Activated naive CD8-positive, alpha-beta T cell treated with anti-CD3 and anti-CD28 coated beads, Interleukin-2, amount 50 U/mL, for 24 hours (primary cell): ENCODE results near the gene EIF2B2.

Experiments
- ATAC-seq: fragments of 150-1000 bp; cut with Tn5 transposase; one replicate; pipeline ENCODE4 v1.10.0; 2021
- DNase-seq: peaks from one replicate; pipeline ENCODE4 v3.0.0; 2021
- H3K27ac Mint-ChIP-seq: one replicate; pipeline ENCODE4 v1.8.0; 2021; ENCODE audit warnings: mild to moderate bottlenecking, mixed read lengths
- H3K27me3 Mint-ChIP-seq: one replicate; pipeline ENCODE4 v1.8.0; 2021; ENCODE audit warnings: mixed read lengths
- H3K36me3 Mint-ChIP-seq: one replicate; pipeline ENCODE4 v1.8.0; 2021; ENCODE audit warnings: low read depth, mixed read lengths
- H3K4me1 Mint-ChIP-seq: one replicate; pipeline ENCODE4 v1.8.0; 2021; ENCODE audit warnings: mixed read lengths
- H3K4me3 Mint-ChIP-seq: one replicate; pipeline ENCODE4 v1.8.0; 2021; ENCODE audit warnings: mild to moderate bottlenecking, moderate library complexity, mixed read lengths
- H3K9me3 Mint-ChIP-seq: one replicate; pipeline ENCODE4 v1.8.0; 2021; ENCODE audit warnings: mixed read lengths

EIF2B2 gene

GRCh38 chr14:75001261-75001660 is 1.5 kb upstream of the EIF2B2 start:
- no peak overlapping the region for H3K27ac Mint-ChIP-seq

GRCh38 chr14:75001899-75002298 is 822 bp upstream of the EIF2B2 start:
- Mint-ChIP-seq H3K27me3 (no peaks in the 10 kb centered on the region), H3K4me3 (peak overlapping the region; percentile 97)
- no peak for DNase-seq

More at GRCh38 chr14:75001261-75001660, 1.5 kb upstream of the EIF2B2 start:
- Mint-ChIP-seq H3K4me3 (no peak overlapping the region), H3K27me3 (no peaks in the 10 kb centered on the region), H3K4me1 (peaks cover 31% of the 10 kb centered on the region), H3K9me3 (peaks cover 4% of the 10 kb centered on the region), H3K36me3 (peaks cover 18% of the 10 kb centered on the region)
- ATAC-seq, result no peak
- DNase-seq, result no peak

GRCh38 chr14:75003250-75004027 is 718 bp downstream of the EIF2B2 start:
- Mint-ChIP-seq H3K4me1 (peaks cover 34% of the 10 kb centered on the region), H3K36me3 (peaks cover 37% of the 10 kb centered on the region), H3K9me3 (peaks cover 4% of the 10 kb centered on the region), H3K27ac (peak overlapping the region; percentile 86), H3K4me3 (peak overlapping the region; percentile 97), H3K27me3 (no peaks in the 10 kb centered on the region)
- ATAC-seq, result no peak
- DNase-seq, result no peak

More at GRCh38 chr14:75001899-75002298, 822 bp upstream of the EIF2B2 start:
- Mint-ChIP-seq H3K4me1 (peaks cover 33% of the 10 kb centered on the region), H3K9me3 (peaks cover 4% of the 10 kb centered on the region), H3K36me3 (peaks cover 25% of the 10 kb centered on the region), H3K27ac (peak overlapping the region; percentile 86)
- no peak for ATAC-seq

- no peak overlapping the region for H3K27ac Mint-ChIP-seq
- peaks cover 4% of the 10 kb centered on the region for H3K9me3 Mint-ChIP-seq
- H3K27me3 Mint-ChIP-seq, result no peaks in the 10 kb centered on the region
- no peak for DNase-seq
- peaks cover 40% of the 10 kb centered on the region for H3K4me1 Mint-ChIP-seq
- no peak overlapping the region for H3K4me3 Mint-ChIP-seq
- ATAC-seq, result no peak
- peaks cover 52% of the 10 kb centered on the region for H3K36me3 Mint-ChIP-seq
Observed at GRCh38 chr14:75005357-75005756, 2.6 kb downstream of the EIF2B2 start.

GRCh38 chr14:75009176-75009575 is 6.5 kb downstream of the EIF2B2 start:
- no peak for ATAC-seq
- DNase-seq, result no peak
- no peak overlapping the region for H3K4me3 Mint-ChIP-seq
- H3K27me3 Mint-ChIP-seq, result no peaks in the 10 kb centered on the region
- H3K4me1 Mint-ChIP-seq, result peaks cover 48% of the 10 kb centered on the region
- H3K9me3 Mint-ChIP-seq, result no peaks in the 10 kb centered on the region
- H3K36me3 Mint-ChIP-seq, result peaks cover 67% of the 10 kb centered on the region
- peak overlapping the region; percentile 2 for H3K27ac Mint-ChIP-seq

GRCh38 chr14:75010472-75011093 is 7.9 kb downstream of the EIF2B2 start:
- peak overlapping the region; percentile 92 for H3K27ac Mint-ChIP-seq
- no peaks in the 10 kb centered on the region for H3K9me3 Mint-ChIP-seq
- peaks cover 36% of the 10 kb centered on the region for H3K4me1 Mint-ChIP-seq
- peaks cover 61% of the 10 kb centered on the region for H3K36me3 Mint-ChIP-seq
- no peak overlapping the region for H3K4me3 Mint-ChIP-seq
- DNase-seq, result no peak
- no peak for ATAC-seq
- H3K27me3 Mint-ChIP-seq, result no peaks in the 10 kb centered on the region

- H3K4me1 Mint-ChIP-seq, result peaks cover 33% of the 10 kb centered on the region
- DNase-seq, result peak; percentile 35
- H3K27ac Mint-ChIP-seq, result peak overlapping the region; percentile 92
- no peaks in the 10 kb centered on the region for H3K9me3 Mint-ChIP-seq
- peaks cover 59% of the 10 kb centered on the region for H3K36me3 Mint-ChIP-seq
- ATAC-seq, result peak; percentile 99
- H3K27me3 Mint-ChIP-seq, result no peaks in the 10 kb centered on the region
- H3K4me3 Mint-ChIP-seq, result peak overlapping the region; percentile 33
Observed at GRCh38 chr14:75011356-75011994, 8.8 kb downstream of the EIF2B2 start.

- no peaks in the 10 kb centered on the region for H3K9me3 Mint-ChIP-seq
- H3K36me3 Mint-ChIP-seq, result peaks cover 53% of the 10 kb centered on the region
- DNase-seq (no peak), ATAC-seq (no peak)
- no peak overlapping the region for H3K4me3 Mint-ChIP-seq
- no peaks in the 10 kb centered on the region for H3K27me3 Mint-ChIP-seq
- peaks cover 29% of the 10 kb centered on the region for H3K4me1 Mint-ChIP-seq
- no peak overlapping the region for H3K27ac Mint-ChIP-seq
Observed at GRCh38 chr14:75013290-75013689, 10.6 kb downstream of the EIF2B2 start.

- Mint-ChIP-seq H3K36me3 (peaks cover 50% of the 10 kb centered on the region), H3K27ac (no peak overlapping the region), H3K4me1 (peaks cover 22% of the 10 kb centered on the region), H3K9me3 (no peaks in the 10 kb centered on the region), H3K4me3 (no peak overlapping the region), H3K27me3 (no peaks in the 10 kb centered on the region)
- DNase-seq, result no peak
- ATAC-seq, result no peak
Observed at GRCh38 chr14:75015496-75015895, 12.8 kb downstream of the EIF2B2 start.

GRCh38 chr14:75016815-75017214 is 14.1 kb downstream of the EIF2B2 start:
- Mint-ChIP-seq H3K4me1 (peaks cover 9% of the 10 kb centered on the region), H3K27ac (no peak overlapping the region), H3K27me3 (no peaks in the 10 kb centered on the region), H3K4me3 (no peak overlapping the region), H3K9me3 (no peaks in the 10 kb centered on the region), H3K36me3 (peaks cover 51% of the 10 kb centered on the region)
- no peak for DNase-seq
- ATAC-seq, result no peak

- Mint-ChIP-seq H3K36me3 (peaks cover 45% of the 10 kb centered on the region), H3K27me3 (no peaks in the 10 kb centered on the region), H3K4me3 (no peak overlapping the region), H3K4me1 (no peaks in the 10 kb centered on the region), H3K9me3 (no peaks in the 10 kb centered on the region), H3K27ac (no peak overlapping the region)
- ATAC-seq (no peak), DNase-seq (no peak)
Observed at GRCh38 chr14:75018694-75019093, 16.0 kb downstream of the EIF2B2 start.

- DNase-seq, result no peak
- H3K27ac Mint-ChIP-seq, result no peak overlapping the region
- no peak overlapping the region for H3K4me3 Mint-ChIP-seq
- H3K9me3 Mint-ChIP-seq, result no peaks in the 10 kb centered on the region
- ATAC-seq, result no peak
- peaks cover 32% of the 10 kb centered on the region for H3K36me3 Mint-ChIP-seq
- H3K4me1 Mint-ChIP-seq, result no peaks in the 10 kb centered on the region
- H3K27me3 Mint-ChIP-seq, result no peaks in the 10 kb centered on the region
Observed at GRCh38 chr14:75022655-75023054, 19.9 kb downstream of the EIF2B2 start.

GRCh38 chr14:75023108-75023507 is 20.4 kb downstream of the EIF2B2 start:
- Mint-ChIP-seq H3K9me3 (no peaks in the 10 kb centered on the region), H3K4me1 (no peaks in the 10 kb centered on the region), H3K27me3 (no peaks in the 10 kb centered on the region), H3K4me3 (no peak overlapping the region), H3K27ac (no peak overlapping the region), H3K36me3 (peaks cover 32% of the 10 kb centered on the region)
- DNase-seq (no peak), ATAC-seq (no peak)

- ATAC-seq, result no peak
- H3K9me3 Mint-ChIP-seq, result no peaks in the 10 kb centered on the region
- H3K27me3 Mint-ChIP-seq, result no peaks in the 10 kb centered on the region
- H3K4me1 Mint-ChIP-seq, result no peaks in the 10 kb centered on the region
- H3K36me3 Mint-ChIP-seq, result peaks cover 22% of the 10 kb centered on the region
- DNase-seq, result no peak
- no peak overlapping the region for H3K4me3 Mint-ChIP-seq
- no peak overlapping the region for H3K27ac Mint-ChIP-seq
Observed at GRCh38 chr14:75025082-75025481, 22.4 kb downstream of the EIF2B2 start.

- ATAC-seq (no peak), DNase-seq (no peak)
- no peak overlapping the region for H3K27ac Mint-ChIP-seq
- H3K36me3 Mint-ChIP-seq, result peaks cover 26% of the 10 kb centered on the region
- H3K9me3 Mint-ChIP-seq, result no peaks in the 10 kb centered on the region
- no peak overlapping the region for H3K4me3 Mint-ChIP-seq
- H3K4me1 Mint-ChIP-seq, result no peaks in the 10 kb centered on the region
- no peaks in the 10 kb centered on the region for H3K27me3 Mint-ChIP-seq
Observed at GRCh38 chr14:75025876-75026275, 23.2 kb downstream of the EIF2B2 start.
